HUES6 (cell line): Measurements from ENCODE around the gene AUH.
"Not testable (repeated sequence)": the region's sequence is repeated elsewhere in the genome, so short reads cannot be mapped to it uniquely, and the experiment has no call there.

Source experiments
- H3K27ac ChIP-seq: 2 replicates; pipeline ENCODE4 v1.7.0; 2013; ENCODE audit warnings: low read depth, mild to moderate bottlenecking, low read length, inconsistent platforms
- H3K27me3 ChIP-seq: 2 replicates; pipeline ENCODE4 v1.6.1; 2013; ENCODE audit warnings: low read length; ENCODE audit not compliant: control insufficient read depth, insufficient read depth
- H3K36me3 ChIP-seq: 2 replicates; pipeline ENCODE4 v1.6.1; 2013; ENCODE audit warnings: low read length; ENCODE audit not compliant: control insufficient read depth, insufficient read depth
- H3K4me1 ChIP-seq: 2 replicates; pipeline ENCODE4 v1.6.1; 2013; ENCODE audit warnings: low read length; ENCODE audit not compliant: control insufficient read depth, insufficient read depth
- H3K4me3 ChIP-seq: 2 replicates; pipeline ENCODE4 v1.5.1; 2013; ENCODE audit warnings: low read depth, low read length
- H3K9ac ChIP-seq: one replicate; pipeline ENCODE4 v1.6.1; 2013; ENCODE audit warnings: mild to moderate bottlenecking, low read length
- H3K9me3 ChIP-seq: 2 replicates; pipeline ENCODE4 v1.6.1; 2013; ENCODE audit warnings: low read depth, low read length; ENCODE audit not compliant: control insufficient read depth, insufficient read depth

The AUH gene

GRCh38 chr9:91395106-91395552, 33.4 kb upstream of the AUH start:
- Histone ChIP-seq H3K27me3 (no peaks in the 10 kb centered on the region), H3K4me3 (no peak overlapping the region), H3K9me3 (no peaks in the 10 kb centered on the region), H3K36me3 (no peaks in the 10 kb centered on the region), H3K4me1 (no peaks in the 10 kb centered on the region), H3K9ac (no peak overlapping the region), H3K27ac (no peak overlapping the region)

- H3K9ac ChIP-seq = no peak overlapping the region
- H3K4me3 ChIP-seq = no peak overlapping the region
- H3K9me3 ChIP-seq = no peaks in the 10 kb centered on the region
- H3K4me1 ChIP-seq = no peaks in the 10 kb centered on the region
- no peaks in the 10 kb centered on the region for H3K36me3 ChIP-seq
- H3K27ac ChIP-seq = no peak overlapping the region
- H3K27me3 ChIP-seq = no peaks in the 10 kb centered on the region
Observed at GRCh38 chr9:91393826-91394225, 32.1 kb upstream of the AUH start.

- Histone ChIP-seq H3K36me3 (no peaks in the 10 kb centered on the region), H3K9ac (no peak overlapping the region), H3K27ac (no peak overlapping the region), H3K27me3 (no peaks in the 10 kb centered on the region), H3K9me3 (no peaks in the 10 kb centered on the region), H3K4me1 (no peaks in the 10 kb centered on the region), H3K4me3 (no peak overlapping the region)
Observed at GRCh38 chr9:91392435-91392834, 30.7 kb upstream of the AUH start.

GRCh38 chr9:91391818-91392217, 30.1 kb upstream of the AUH start:
- Histone ChIP-seq H3K4me3 (no peak overlapping the region), H3K27me3 (no peaks in the 10 kb centered on the region), H3K4me1 (no peaks in the 10 kb centered on the region), H3K9ac (no peak overlapping the region), H3K9me3 (no peaks in the 10 kb centered on the region), H3K27ac (no peak overlapping the region), H3K36me3 (no peaks in the 10 kb centered on the region)

- Histone ChIP-seq H3K27ac (no peak overlapping the region), H3K4me3 (no peak overlapping the region), H3K36me3 (no peaks in the 10 kb centered on the region), H3K9ac (no peak overlapping the region), H3K9me3 (no peaks in the 10 kb centered on the region), H3K27me3 (no peaks in the 10 kb centered on the region), H3K4me1 (no peaks in the 10 kb centered on the region)
Observed at GRCh38 chr9:91391412-91391811, 29.7 kb upstream of the AUH start.

- not testable (repeated sequence) for H3K27ac ChIP-seq, H3K4me3 ChIP-seq
Observed at GRCh38 chr9:91389686-91390085, 28.0 kb upstream of the AUH start.

GRCh38 chr9:91386765-91387164, 25.0 kb upstream of the AUH start:
- Histone ChIP-seq H3K9ac (no peak overlapping the region), H3K27ac (no peak overlapping the region), H3K4me1 (no peaks in the 10 kb centered on the region), H3K9me3 (peaks cover 3% of the 10 kb centered on the region; the same call in 1 of the 2 replicates), H3K4me3 (no peak overlapping the region), H3K36me3 (no peaks in the 10 kb centered on the region), H3K27me3 (no peaks in the 10 kb centered on the region)

More at GRCh38 chr9:91389686-91390085, 28.0 kb upstream of the AUH start:
- not testable (repeated sequence) for H3K27me3 ChIP-seq, H3K4me1 ChIP-seq, H3K36me3 ChIP-seq, H3K9me3 ChIP-seq, H3K9ac ChIP-seq

- no peak overlapping the region for H3K4me3 ChIP-seq
- no peaks in the 10 kb centered on the region for H3K4me1 ChIP-seq
- no peaks in the 10 kb centered on the region for H3K36me3 ChIP-seq
- H3K9me3 ChIP-seq = peaks cover 3% of the 10 kb centered on the region; the same call in 1 of the 2 replicates
- H3K27ac ChIP-seq = no peak overlapping the region
- no peaks in the 10 kb centered on the region for H3K27me3 ChIP-seq
- H3K9ac ChIP-seq = no peak overlapping the region
Observed at GRCh38 chr9:91384954-91385353, 23.2 kb upstream of the AUH start.

GRCh38 chr9:91383577-91383976, 21.9 kb upstream of the AUH start:
- no peak overlapping the region for H3K4me3 ChIP-seq
- H3K9ac ChIP-seq = no peak overlapping the region

GRCh38 chr9:91382298-91382697, 20.6 kb upstream of the AUH start:
- Histone ChIP-seq H3K4me1 (no peaks in the 10 kb centered on the region), H3K4me3 (no peak overlapping the region), H3K27me3 (no peaks in the 10 kb centered on the region), H3K36me3 (no peaks in the 10 kb centered on the region), H3K9ac (no peak overlapping the region), H3K9me3 (peaks cover 11% of the 10 kb centered on the region), H3K27ac (no peak overlapping the region)

More at GRCh38 chr9:91383577-91383976, 21.9 kb upstream of the AUH start:
- Histone ChIP-seq H3K4me1 (no peaks in the 10 kb centered on the region), H3K9me3 (peaks cover 3% of the 10 kb centered on the region; the same call in 1 of the 2 replicates), H3K27ac (no peak overlapping the region), H3K36me3 (no peaks in the 10 kb centered on the region), H3K27me3 (no peaks in the 10 kb centered on the region)

GRCh38 chr9:91379426-91379825, 17.7 kb upstream of the AUH start:
- no peaks in the 10 kb centered on the region for H3K27me3 ChIP-seq
- peaks cover 8% of the 10 kb centered on the region; the same call in 1 of the 2 replicates for H3K9me3 ChIP-seq
- H3K27ac ChIP-seq = no peak overlapping the region
- H3K4me3 ChIP-seq = no peak overlapping the region
- H3K9ac ChIP-seq = no peak overlapping the region
- no peaks in the 10 kb centered on the region for H3K36me3 ChIP-seq
- H3K4me1 ChIP-seq = no peaks in the 10 kb centered on the region

- no peak overlapping the region for H3K4me3 ChIP-seq
- no peaks in the 10 kb centered on the region for H3K4me1 ChIP-seq
- no peak overlapping the region for H3K27ac ChIP-seq
- H3K9me3 ChIP-seq = peaks cover 8% of the 10 kb centered on the region; the same call in 1 of the 2 replicates
- no peaks in the 10 kb centered on the region for H3K36me3 ChIP-seq
- H3K27me3 ChIP-seq = no peaks in the 10 kb centered on the region
- no peak overlapping the region for H3K9ac ChIP-seq
Observed at GRCh38 chr9:91378695-91379127, 17.0 kb upstream of the AUH start.
